Measurements from ENCODE around the gene TMEM167B.

The TMEM167B gene

GRCh38 chr1:109080441-109081082 lies 10.0 kb upstream of the TMEM167B start:
- no peak for TF ChIP-seq CTCF (IDR thresholded peaks at IDR 0.05; ENCODE audit: low read length, missing control alignments)
- no peak for DNase-seq (ENCODE audit: low read depth)
- no peak overlapping the region for H3K4me3 ChIP-seq (replicated peaks; ENCODE audit: low read depth, low read length)

GRCh38 chr1:109083501-109083900 lies 7.1 kb upstream of the TMEM167B start:
- no peak overlapping the region for H3K4me3 ChIP-seq (replicated peaks; ENCODE audit: low read depth, low read length)
- no peak for DNase-seq (ENCODE audit: low read depth)
- TF ChIP-seq CTCF (IDR thresholded peaks at IDR 0.05; ENCODE audit: low read length, missing control alignments): no peak

GRCh38 chr1:109083923-109084322 lies 6.6 kb upstream of the TMEM167B start:
- TF ChIP-seq CTCF (IDR thresholded peaks at IDR 0.05; ENCODE audit: low read length, missing control alignments): no peak
- H3K4me3 ChIP-seq (replicated peaks; ENCODE audit: low read depth, low read length): no peak overlapping the region
- no peak for DNase-seq (ENCODE audit: low read depth)

GRCh38 chr1:109084563-109085517 lies 5.7 kb upstream of the TMEM167B start:
- no peak overlapping the region for H3K4me3 ChIP-seq (replicated peaks; ENCODE audit: low read depth, low read length)
- DNase-seq (ENCODE audit: low read depth): no peak
- TF ChIP-seq CTCF (IDR thresholded peaks at IDR 0.05; ENCODE audit: low read length, missing control alignments): no peak

- TF ChIP-seq CTCF (IDR thresholded peaks at IDR 0.05; ENCODE audit: low read length, missing control alignments): peak; percentile 68
- peak overlapping the region; percentile 92 for H3K4me3 ChIP-seq (replicated peaks; ENCODE audit: low read depth, low read length)
- DNase-seq (ENCODE audit: low read depth): peak; percentile 77
Observed at GRCh38 chr1:109089242-109090015, 1.1 kb upstream of the TMEM167B start.

- peak overlapping the region; percentile 92 for H3K4me3 ChIP-seq (replicated peaks; ENCODE audit: low read depth, low read length)
- peak; percentile 60 for DNase-seq (ENCODE audit: low read depth)
Observed at GRCh38 chr1:109091078-109091838, 694 bp downstream of the TMEM167B start.

More at GRCh38 chr1:109091078-109091838, 694 bp downstream of the TMEM167B start:
- TF ChIP-seq CTCF (IDR thresholded peaks at IDR 0.05; ENCODE audit: low read length, missing control alignments): no peak

Measured in fibroblast of pulmonary artery (primary cell).